ENCODE data around the gene ITPKC. TPM values are rescaled to one million over a fixed set of nuclear protein-coding genes. Genes with fewer than 3 reads are reported as not detected.

The ITPKC gene
- polyA plus RNA-seq, 2 donors, result 57.4 to 172 TPM

- peak overlapping the region; percentile 76 to 87 for H3K27ac ChIP-seq (ENCODE audit: low read depth in 2 of 2, low read length in 1 of 2)
- no peaks in the 10 kb centered on the region for H3K9me3 ChIP-seq (ENCODE audit: control insufficient read depth in 2 of 2, insufficient read depth in 1 of 2, low read depth in 1 of 2, low read length in 1 of 2)
- peaks cover 24 to 53% of the 10 kb centered on the region in 2 donors for H3K36me3 ChIP-seq (ENCODE audit: control insufficient read depth in 2 of 2, insufficient read depth in 2 of 2, low read length in 1 of 2)
- 72 to 74% methylated on average over 11 of the region's 11 CpGs for WGBS, 2 donors
- H3K27me3 ChIP-seq (ENCODE audit: control insufficient read depth in 1 of 2, insufficient read depth in 2 of 2, low read length in 2 of 2), result no peaks in the 10 kb centered on the region
- H3K4me1 ChIP-seq (ENCODE audit: control insufficient read depth in 2 of 2, insufficient read depth in 2 of 2, low read length in 1 of 2), result peaks cover 10 to 16% of the 10 kb centered on the region in 2 donors
- H3K4me3 ChIP-seq (ENCODE audit: low read depth in 1 of 2, low read length in 2 of 2), result no peak overlapping the region
Observed at GRCh38 chr19:40735013-40735771, 18.3 kb downstream of the ITPKC start.

- Histone ChIP-seq H3K27ac (ENCODE audit: low read depth in 2 of 2, low read length in 1 of 2) (peak overlapping the region; percentile 61 to 70), H3K36me3 (ENCODE audit: control insufficient read depth in 2 of 2, insufficient read depth in 2 of 2, low read length in 1 of 2) (peaks cover 19 to 52% of the 10 kb centered on the region in 2 donors)
Observed at GRCh38 chr19:40736661-40737060, 19.7 kb downstream of the ITPKC start.

GRCh38 chr19:40737102-40737644 is 20.3 kb downstream of the ITPKC start:
- WGBS, 2 donors, result 87 to 94% methylated on average over 9 of the region's 9 CpGs
- peaks cover 19 to 51% of the 10 kb centered on the region in 2 donors for H3K36me3 ChIP-seq (ENCODE audit: control insufficient read depth in 2 of 2, insufficient read depth in 2 of 2, low read length in 1 of 2)

More at GRCh38 chr19:40736661-40737060, 19.7 kb downstream of the ITPKC start:
- H3K27me3 ChIP-seq (ENCODE audit: control insufficient read depth in 1 of 2, insufficient read depth in 2 of 2, low read length in 2 of 2), result no peaks in the 10 kb centered on the region
- 85 to 93% methylated on average over 9 of the region's 9 CpGs for WGBS, 2 donors
- no peak overlapping the region for H3K4me3 ChIP-seq (ENCODE audit: low read depth in 1 of 2, low read length in 2 of 2)
- no peaks in the 10 kb centered on the region for H3K9me3 ChIP-seq (ENCODE audit: control insufficient read depth in 2 of 2, insufficient read depth in 1 of 2, low read depth in 1 of 2, low read length in 1 of 2)
- H3K4me1 ChIP-seq (ENCODE audit: control insufficient read depth in 2 of 2, insufficient read depth in 2 of 2, low read length in 1 of 2), result peaks cover 13 to 16% of the 10 kb centered on the region in 2 donors

GRCh38 chr19:40739030-40739839 is 22.3 kb downstream of the ITPKC start:
- Histone ChIP-seq H3K27me3 (ENCODE audit: control insufficient read depth in 1 of 2, insufficient read depth in 2 of 2, low read length in 2 of 2) (no peaks in the 10 kb centered on the region), H3K27ac (ENCODE audit: low read depth in 2 of 2, low read length in 1 of 2) (peak overlapping the region; percentile 71 to 75), H3K9me3 (ENCODE audit: control insufficient read depth in 2 of 2, insufficient read depth in 1 of 2, low read depth in 1 of 2, low read length in 1 of 2) (no peaks in the 10 kb centered on the region), H3K4me1 (ENCODE audit: control insufficient read depth in 2 of 2, insufficient read depth in 2 of 2, low read length in 1 of 2) (peaks cover 15 to 20% of the 10 kb centered on the region in 2 donors), H3K36me3 (ENCODE audit: control insufficient read depth in 2 of 2, insufficient read depth in 2 of 2, low read length in 1 of 2) (peaks cover 9 to 46% of the 10 kb centered on the region in 2 donors), H3K4me3 (ENCODE audit: low read depth in 1 of 2, low read length in 2 of 2) (no peak overlapping the region)
- WGBS, 2 donors, result 78 to 79% methylated on average over 22 of the region's 22 CpGs

More at GRCh38 chr19:40737102-40737644, 20.3 kb downstream of the ITPKC start:
- no peak overlapping the region for H3K4me3 ChIP-seq (ENCODE audit: low read depth in 1 of 2, low read length in 2 of 2)
- no peaks in the 10 kb centered on the region for H3K27me3 ChIP-seq (ENCODE audit: control insufficient read depth in 1 of 2, insufficient read depth in 2 of 2, low read length in 2 of 2)
- H3K9me3 ChIP-seq (ENCODE audit: control insufficient read depth in 2 of 2, insufficient read depth in 1 of 2, low read depth in 1 of 2, low read length in 1 of 2), result no peaks in the 10 kb centered on the region
- H3K4me1 ChIP-seq (ENCODE audit: control insufficient read depth in 2 of 2, insufficient read depth in 2 of 2, low read length in 1 of 2), result peaks cover 13 to 17% of the 10 kb centered on the region in 2 donors
- H3K27ac ChIP-seq (ENCODE audit: low read depth in 2 of 2, low read length in 1 of 2), result peak overlapping the region in 1 of 2 donors; percentile 70

GRCh38 chr19:40739871-40740703 is 23.2 kb downstream of the ITPKC start:
- peaks cover 9 to 47% of the 10 kb centered on the region in 2 donors for H3K36me3 ChIP-seq (ENCODE audit: control insufficient read depth in 2 of 2, insufficient read depth in 2 of 2, low read length in 1 of 2)
- WGBS, 2 donors, result 65 to 74% methylated on average over 15 to 16 of the region's 16 CpGs
- H3K27ac ChIP-seq (ENCODE audit: low read depth in 2 of 2, low read length in 1 of 2), result peak overlapping the region; percentile 71 to 75
- H3K9me3 ChIP-seq (ENCODE audit: control insufficient read depth in 2 of 2, insufficient read depth in 1 of 2, low read depth in 1 of 2, low read length in 1 of 2), result no peaks in the 10 kb centered on the region
- H3K4me3 ChIP-seq (ENCODE audit: low read depth in 1 of 2, low read length in 2 of 2), result no peak overlapping the region
- H3K4me1 ChIP-seq (ENCODE audit: control insufficient read depth in 2 of 2, insufficient read depth in 2 of 2, low read length in 1 of 2), result peaks cover 15 to 18% of the 10 kb centered on the region in 2 donors
- H3K27me3 ChIP-seq (ENCODE audit: control insufficient read depth in 1 of 2, insufficient read depth in 2 of 2, low read length in 2 of 2), result no peaks in the 10 kb centered on the region

- WGBS, 2 donors, result 50 to 58% methylated on average over 6 of the region's 6 CpGs
- Histone ChIP-seq H3K27me3 (ENCODE audit: control insufficient read depth in 1 of 2, insufficient read depth in 2 of 2, low read length in 2 of 2) (no peaks in the 10 kb centered on the region), H3K4me1 (ENCODE audit: control insufficient read depth in 2 of 2, insufficient read depth in 2 of 2, low read length in 1 of 2) (peaks cover 12 to 18% of the 10 kb centered on the region in 2 donors), H3K27ac (ENCODE audit: low read depth in 2 of 2, low read length in 1 of 2) (peak overlapping the region; percentile 71 to 75), H3K9me3 (ENCODE audit: control insufficient read depth in 2 of 2, insufficient read depth in 1 of 2, low read depth in 1 of 2, low read length in 1 of 2) (no peaks in the 10 kb centered on the region), H3K4me3 (ENCODE audit: low read depth in 1 of 2, low read length in 2 of 2) (no peak overlapping the region), H3K36me3 (ENCODE audit: control insufficient read depth in 2 of 2, insufficient read depth in 2 of 2, low read length in 1 of 2) (peaks cover 9 to 41% of the 10 kb centered on the region in 2 donors)
Observed at GRCh38 chr19:40740747-40741146, 23.8 kb downstream of the ITPKC start.

- Histone ChIP-seq H3K4me3 (ENCODE audit: low read depth in 1 of 2, low read length in 2 of 2) (no peak overlapping the region), H3K9me3 (ENCODE audit: control insufficient read depth in 2 of 2, insufficient read depth in 1 of 2, low read depth in 1 of 2, low read length in 1 of 2) (no peaks in the 10 kb centered on the region), H3K27me3 (ENCODE audit: control insufficient read depth in 1 of 2, insufficient read depth in 2 of 2, low read length in 2 of 2) (no peaks in the 10 kb centered on the region), H3K4me1 (ENCODE audit: control insufficient read depth in 2 of 2, insufficient read depth in 2 of 2, low read length in 1 of 2) (peaks cover 12 to 18% of the 10 kb centered on the region in 2 donors), H3K27ac (ENCODE audit: low read depth in 2 of 2, low read length in 1 of 2) (peak overlapping the region; percentile 70 to 72), H3K36me3 (ENCODE audit: control insufficient read depth in 2 of 2, insufficient read depth in 2 of 2, low read length in 1 of 2) (peaks cover 9 to 38% of the 10 kb centered on the region in 2 donors)
- WGBS, 2 donors, result 82 to 84% methylated on average over 10 of the region's 10 CpGs
Observed at GRCh38 chr19:40741527-40742390, 24.8 kb downstream of the ITPKC start.

GRCh38 chr19:40742477-40742876 is 25.6 kb downstream of the ITPKC start:
- WGBS, 2 donors, result 70 to 76% methylated on average over 17 of the region's 17 CpGs
- H3K27ac ChIP-seq (ENCODE audit: low read depth in 2 of 2, low read length in 1 of 2), result peak overlapping the region in 1 of 2 donors; percentile 27
- H3K9me3 ChIP-seq (ENCODE audit: control insufficient read depth in 2 of 2, insufficient read depth in 1 of 2, low read depth in 1 of 2, low read length in 1 of 2), result no peaks in the 10 kb centered on the region
- H3K27me3 ChIP-seq (ENCODE audit: control insufficient read depth in 1 of 2, insufficient read depth in 2 of 2, low read length in 2 of 2), result no peaks in the 10 kb centered on the region
- H3K4me1 ChIP-seq (ENCODE audit: control insufficient read depth in 2 of 2, insufficient read depth in 2 of 2, low read length in 1 of 2), result peaks cover 12 to 18% of the 10 kb centered on the region in 2 donors
- H3K36me3 ChIP-seq (ENCODE audit: control insufficient read depth in 2 of 2, insufficient read depth in 2 of 2, low read length in 1 of 2), result peaks cover 2 to 31% of the 10 kb centered on the region in 2 donors
- H3K4me3 ChIP-seq (ENCODE audit: low read depth in 1 of 2, low read length in 2 of 2), result no peak overlapping the region
